Melanocyte of skin (primary cell): ENCODE results near the gene TPMT. TPM values are rescaled to one million over a fixed set of nuclear protein-coding genes. Genes with fewer than 3 reads are reported as not detected.

Experiments used
- total RNA-seq, 2 donors: library from RNA; depleted of rRNA; stranded (reverse); fragments of >200 nt; gene quantifications; 2 replicates each; pipeline ENCODE4 v1.2.3, GENCODE V29; 2012

TPMT gene
- total RNA-seq, result 10 to 100 TPM; 19.3 to 22.0 TPM

GRCh38 chr6:18154507-18155149, at the start of gene TPMT:
Gene TPMT (minus strand): TSS chr6:18155077. CDS start chr6:18149127, 5,950 bp downstream.

GRCh38 chr6:18155150-18155863, 430 bp upstream of the TPMT start, which contains the start of gene KDM1B:
Gene KDM1B (plus strand): TSS chr6:18155422. CDS start chr6:18159896, 4,474 bp downstream.

DNA sequence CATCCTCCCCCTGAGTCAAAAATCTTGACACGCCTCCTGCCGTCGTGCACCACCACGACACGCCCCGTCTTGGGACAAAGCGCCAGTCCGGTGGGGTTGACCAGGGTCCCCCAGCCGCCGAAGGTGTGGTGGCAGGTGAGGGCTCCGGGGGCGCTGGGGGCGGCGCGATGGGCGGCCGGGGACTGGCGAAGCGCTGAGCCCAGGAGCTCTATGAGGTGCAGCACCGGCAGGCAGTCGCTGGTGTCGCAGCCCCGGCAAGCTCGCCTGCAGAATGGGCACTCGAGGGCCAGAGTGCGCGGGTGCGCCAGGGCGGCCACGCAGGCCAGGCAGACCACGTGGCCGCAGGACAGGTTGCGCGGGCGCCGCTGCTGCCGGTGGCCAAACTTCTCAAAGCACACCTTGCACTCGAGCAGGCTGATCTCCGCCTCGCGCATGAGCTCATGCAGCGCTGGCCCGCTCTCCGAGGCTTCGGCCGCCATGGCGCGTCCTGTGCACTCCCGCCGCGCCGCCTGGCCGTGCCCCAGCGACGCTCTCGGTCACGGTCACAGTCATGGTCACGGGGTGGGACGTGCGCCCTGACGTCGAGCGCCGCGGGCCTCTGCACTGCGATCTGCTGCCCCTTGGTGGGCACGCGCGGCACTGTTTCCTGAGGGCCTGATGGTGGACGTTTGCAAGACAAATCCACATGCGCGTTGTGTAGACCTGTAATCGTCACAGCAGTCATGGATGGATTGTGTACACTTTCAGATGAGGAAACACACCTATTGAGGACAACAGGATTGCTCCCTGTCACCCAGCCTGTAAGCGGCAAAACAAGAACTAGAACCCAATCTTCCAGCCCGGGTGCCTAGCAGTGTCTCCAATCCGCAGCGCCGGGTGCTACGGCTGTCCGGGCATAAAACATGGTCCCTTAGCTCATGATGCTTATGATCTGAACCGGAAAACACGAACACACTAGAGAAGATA, 32.5 kb downstream of the TPMT start, which contains the start of gene NHLRC1:
Gene NHLRC1 (minus strand): TSS at position 550 of the 966 bp plus-strand sequence. CDS start 71 bp downstream, at position 479.

Other genes with a start within 250 kb of the TPMT start
- gene KIF13A, start 167.4 kb downstream of the TPMT start, total RNA-seq, result 10 to 100 TPM; 32.0 to 65.7 TPM
- gene NHLRC1, start 32.4 kb downstream of the TPMT start, total RNA-seq, result 1 to 10 TPM; 2.3 to 3.1 TPM
- 10 to 100 TPM; 19.3 to 20.0 TPM for gene KDM1B, start 345 bp upstream of the TPMT start, total RNA-seq
- gene DEK, start 109.5 kb upstream of the TPMT start, total RNA-seq, result 10 to 100 TPM; 50.9 to 73.3 TPM
- 10 to 100 TPM; 16.3 to 20.6 TPM for gene RNF144B, start 232.3 kb upstream of the TPMT start, total RNA-seq